HG02571 (cell line): ENCODE results near the gene KLHDC8B.

Source experiments
- ATAC-seq: cut with Tn5 transposase; IDR thresholded peaks from one replicate; pipeline ENCODE4 v1.9.1; 2021; ENCODE audit warnings: mild to moderate bottlenecking, moderate library complexity; ENCODE audit not compliant: unreplicated experiment

KLHDC8B gene

GRCh38 chr3:49171119-49171774, at the start of gene KLHDC8B:
Gene KLHDC8B, plus strand, starts transcription at chr3:49171598. Its CDS starts 1,172 bp downstream, at chr3:49172770.
- ATAC-seq = no peak

GRCh38 chr3:49122022-49122421, 49.4 kb upstream of the KLHDC8B start:
- no peak for ATAC-seq

- no peak for ATAC-seq
These were observed 48.9 kb upstream of the KLHDC8B start for GRCh38 chr3:49122451-49122850.

GRCh38 chr3:49122886-49123545, 48.4 kb upstream of the KLHDC8B start:
- ATAC-seq = no peak

GRCh38 chr3:49123687-49124086, 47.7 kb upstream of the KLHDC8B start:
- ATAC-seq = no peak

- ATAC-seq = no peak
These were observed 47.2 kb upstream of the KLHDC8B start for GRCh38 chr3:49124203-49124602.

- ATAC-seq = no peak
These were observed 46.3 kb upstream of the KLHDC8B start for GRCh38 chr3:49124991-49125670.

- ATAC-seq = no peak
These were observed 40.4 kb upstream of the KLHDC8B start for GRCh38 chr3:49131040-49131439.

- ATAC-seq = no peak
These were observed 39.8 kb upstream of the KLHDC8B start for GRCh38 chr3:49131576-49131975.

GRCh38 chr3:49132073-49132436, 39.3 kb upstream of the KLHDC8B start:
- ATAC-seq = no peak

- no peak for ATAC-seq
These were observed 38.8 kb upstream of the KLHDC8B start, which contains the start of gene LAMB2 for GRCh38 chr3:49132437-49133225. Gene LAMB2, minus strand, starts transcription at chr3:49133050. Its CDS starts 183 bp downstream, at chr3:49132867.

GRCh38 chr3:49133226-49133951, 38.0 kb upstream of the KLHDC8B start:
- ATAC-seq = no peak

- no peak for ATAC-seq
These were observed 36.7 kb upstream of the KLHDC8B start for GRCh38 chr3:49134471-49135265.

GRCh38 chr3:49135499-49135898, 35.9 kb upstream of the KLHDC8B start:
- ATAC-seq = no peak

- no peak for ATAC-seq
These were observed 31.3 kb upstream of the KLHDC8B start for GRCh38 chr3:49140080-49140479.

- ATAC-seq = no peak
These were observed 23.2 kb upstream of the KLHDC8B start for GRCh38 chr3:49148159-49148558.

- no peak for ATAC-seq
These were observed 19.8 kb upstream of the KLHDC8B start for GRCh38 chr3:49151610-49152009.

- no peak for ATAC-seq
These were observed 18.0 kb upstream of the KLHDC8B start for GRCh38 chr3:49153349-49153912.

GRCh38 chr3:49157289-49157688, 14.1 kb upstream of the KLHDC8B start:
- no peak for ATAC-seq
